ENCODE measurements around the gene OSBPL6. TPM values are rescaled to one million over a fixed set of nuclear protein-coding genes. Genes with fewer than 3 reads are reported as not detected.

The OSBPL6 gene
- total and polyA plus RNA-seq, 10 of the 15 experiments (the other 5 are each of a cell fraction or from before 2014, with no cell fraction given): 0.01 to 0.08 (median 0.03) TPM; not detected in 5

- TF ChIP-seq BCLAF1 (IDR thresholded peaks at IDR 0.05) (no peak), SRF (IDR thresholded peaks at IDR 0.05; ENCODE audit: low read depth in 2 of 2, low read length in 2 of 2) (no peak), IRF4 (IDR thresholded peaks at IDR 0.05; ENCODE audit: low read depth, low read length) (no peak), ZNF24 (IDR thresholded peaks at IDR 0.05) (no peak), NR2F1 (conservative IDR thresholded peaks at IDR 0.05) (no peak), YBX1 (IDR thresholded peaks at IDR 0.05) (no peak), SMAD5 (IDR thresholded peaks at IDR 0.05; ENCODE audit: low read depth) (no peak), ASH2L (IDR thresholded peaks at IDR 0.05; ENCODE audit: borderline replicate concordance, low read depth) (no peak), NFIC (IDR thresholded peaks at IDR 0.05; ENCODE audit: low read depth, low read length) (no peak), PAX8 (IDR thresholded peaks at IDR 0.05) (no peak), ZNF274 (IDR thresholded peaks at IDR 0.05; ENCODE audit: insufficient read depth, insufficient read length) (no peak), ZNF207 (IDR thresholded peaks at IDR 0.05; ENCODE audit: borderline replicate concordance) (no peak), RELA (IDR thresholded peaks at IDR 0.05; ENCODE audit: borderline replicate concordance, partially characterized antibody) (no peak)
These were observed 39.1 kb downstream of the OSBPL6 start (continued) for GRCh38 chr2:178233428-178233827.

GRCh38 chr2:178234648-178235047 is 40.3 kb downstream of the OSBPL6 start:
- Histone ChIP-seq H3K4me1 (ENCODE audit: control insufficient read depth, insufficient read depth, low read length) (no peaks in the 10 kb centered on the region), H3K4me2 (ENCODE audit: control insufficient read depth, insufficient read depth) (no peak overlapping the region), H3K4me3 (no peak overlapping the region), H3K27ac (ENCODE audit: control insufficient read depth, insufficient read depth) (no peak overlapping the region), H3K9ac (ENCODE audit: control insufficient read depth, insufficient read depth, low read length) (no peak overlapping the region), H3K36me3 (ENCODE audit: control insufficient read depth in 2 of 2, insufficient read depth in 2 of 2, low read length in 1 of 2) (no peaks in the 10 kb centered on the region), H3K27me3 (replicated peaks in 1 of 2; ENCODE audit: control insufficient read depth in 2 of 2, insufficient read depth in 2 of 2, low read length in 1 of 2) (no peaks in the 10 kb centered on the region), H3K79me2 (ENCODE audit: control insufficient read depth, insufficient read depth, low read length) (no peaks in the 10 kb centered on the region), H4K20me1 (ENCODE audit: control insufficient read depth, insufficient read depth) (no peaks in the 10 kb centered on the region), H3K9me3 (replicated peaks; ENCODE audit: control insufficient read depth, insufficient read depth, low read length) (no peaks in the 10 kb centered on the region), H2AFZ (ENCODE audit: control insufficient read depth, low read depth, low read length) (no peak overlapping the region)
- ChIA-PET SMC1A (ENCODE audit: uncharacterized antibody, unreplicated experiment) (no interaction called here), POLR2A (interaction anchor here (0.5 kb wide), 1 partner anchor 10 kb away, joined by 3 read pairs; no protein-coding TSS in a partner anchor), RAD21 (ENCODE audit: unreplicated experiment) (no interaction called here), CTCF (no interaction called here)
- in situ Hi-C loops (cut with MboI) (no loop called here), intact Hi-C loops (cut with micrococcal nuclease; ENCODE audit: unreplicated experiment) (no loop called here)
- ATAC-seq: no peak
- BruUV-seq (replicated peaks): no TSS peak
- FAIRE-seq: no peak
- WGBS (ENCODE audit: insufficient coverage, insufficient replicate concordance, low lambda C conversion rate, missing lambda C conversion rate): 75% methylated on average over 1 of the region's 1 CpG
- DNase-seq (ENCODE audit: low read depth, low spot score): no peak
- TF ChIP-seq IKZF2 (IDR thresholded peaks at IDR 0.05) (no peak), CREM (IDR thresholded peaks at IDR 0.05; ENCODE audit: low read depth) (no peak), ATF7 (IDR thresholded peaks at IDR 0.05; ENCODE audit: low read depth) (no peak), SUPT20H (IDR thresholded peaks at IDR 0.05; ENCODE audit: borderline replicate concordance, control insufficient read depth, low read depth, low read length) (no peak), KAT2A (conservative IDR thresholded peaks at IDR 0.05; ENCODE audit: control insufficient read depth, low read depth, low read length) (no peak), MEF2B (IDR thresholded peaks at IDR 0.05; ENCODE audit: partially characterized antibody, poor library complexity, severe bottlenecking) (no peak), MYB (IDR thresholded peaks at IDR 0.05; ENCODE audit: borderline replicate concordance, low read depth, low read length) (no peak), E2F4 (IDR thresholded peaks at IDR 0.05; ENCODE audit: low read depth, low read length) (no peak), CBFB (IDR thresholded peaks at IDR 0.05; ENCODE audit: low read depth) (no peak), EGR1 (IDR thresholded peaks at IDR 0.05; ENCODE audit: borderline replicate concordance in 1 of 2, low read depth in 2 of 2, low read length in 2 of 2) (no peak), CHD2 (IDR thresholded peaks at IDR 0.05; ENCODE audit: borderline replicate concordance, low read depth, low read length) (no peak)
